Astrocyte (in vitro differentiated cells and primary cell): ENCODE measurements around the gene SC5D. TPM values are rescaled to one million over a fixed set of nuclear protein-coding genes. Genes with fewer than 3 reads are reported as not detected.

ENCODE experiments used
- DNase-seq: peaks from one replicate; pipeline ENCODE4 v3.0.0-alpha.2; 2010; ENCODE audit warnings: low read depth
- FAIRE-seq: peaks from 2 replicates; lab custom pipeline; 2011; peaks lifted over from hg19 to GRCh38; lab: Jason Lieb, UNC
- H2AFZ ChIP-seq: 2 replicates; pipeline ENCODE4 v1.6.0; 2012; ENCODE audit warnings: low read depth, low read length, inconsistent platforms
- H3K27ac ChIP-seq: 2 replicates; pipeline ENCODE4 v1.5.1; 2011; ENCODE audit warnings: low read depth, low read length, inconsistent platforms
- H3K27me3 ChIP-seq: 2 replicates; pipeline ENCODE4 v1.6.0; 2011; ENCODE audit warnings: low read length, inconsistent platforms; ENCODE audit not compliant: insufficient read depth
- H3K36me3 ChIP-seq: 2 replicates; pipeline ENCODE4 v1.5.1; 2011; ENCODE audit warnings: low read length, inconsistent platforms; ENCODE audit not compliant: insufficient read depth
- H3K4me1 ChIP-seq: 2 replicates; pipeline ENCODE4 v1.5.1; 2011; ENCODE audit warnings: low read length, inconsistent platforms; ENCODE audit not compliant: insufficient read depth
- H3K4me2 ChIP-seq: 2 replicates; pipeline ENCODE4 v1.6.0; 2012; ENCODE audit warnings: low read length, inconsistent platforms
- H3K4me3 ChIP-seq: 2 replicates; pipeline ENCODE4 v1.5.1; 2011; ENCODE audit warnings: low read depth, mild to moderate bottlenecking, low read length, inconsistent platforms; ENCODE audit not compliant: insufficient read depth
- H3K79me2 ChIP-seq: 2 replicates; pipeline ENCODE4 v1.6.0; 2012; ENCODE audit warnings: mild to moderate bottlenecking, low read length, inconsistent platforms; ENCODE audit not compliant: insufficient read depth
- H3K9ac ChIP-seq: 2 replicates; pipeline ENCODE4 v1.6.0; 2012; ENCODE audit warnings: mild to moderate bottlenecking, low read length, inconsistent platforms
- H3K9me3 ChIP-seq: 2 replicates; pipeline ENCODE4 v1.5.1; 2012; ENCODE audit warnings: low read depth, mild to moderate bottlenecking, low read length, inconsistent platforms; ENCODE audit not compliant: insufficient read depth
- H4K20me1 ChIP-seq: 2 replicates; pipeline ENCODE4 v1.6.0; 2012; ENCODE audit warnings: low read length, inconsistent platforms; ENCODE audit not compliant: insufficient read depth
- H3K27ac Mint-ChIP-seq: one replicate; pipeline ENCODE4 v1.8.0; 2021; ENCODE audit warnings: mild to moderate bottlenecking, mixed read lengths; ENCODE audit not compliant: unreplicated experiment
- H3K27me3 Mint-ChIP-seq: one replicate; pipeline ENCODE4 v1.8.0; 2021; ENCODE audit warnings: low read depth, mixed read lengths; ENCODE audit not compliant: unreplicated experiment
- H3K36me3 Mint-ChIP-seq: one replicate; pipeline ENCODE4 v1.8.0; 2021; ENCODE audit warnings: low read depth, mixed read lengths; ENCODE audit not compliant: unreplicated experiment
- H3K4me1 Mint-ChIP-seq: one replicate; pipeline ENCODE4 v1.8.0; 2021; ENCODE audit warnings: low read depth, mixed read lengths; ENCODE audit not compliant: unreplicated experiment
- H3K4me3 Mint-ChIP-seq: one replicate; pipeline ENCODE4 v1.8.0; 2021; ENCODE audit warnings: mild to moderate bottlenecking, moderate library complexity, mixed read lengths; ENCODE audit not compliant: unreplicated experiment
- H3K9me3 Mint-ChIP-seq: one replicate; pipeline ENCODE4 v1.8.0; 2021; ENCODE audit warnings: mild to moderate bottlenecking, mixed read lengths; ENCODE audit not compliant: unreplicated experiment
- CTCF ChIP-seq: IDR thresholded peaks from 2 replicates; pipeline ENCODE4 v1.5.1; 2011; ENCODE audit warnings: low read depth, mild to moderate bottlenecking, inconsistent platforms, low read length, moderate library complexity; ENCODE audit not compliant: insufficient read depth
- EZH2 ChIP-seq: IDR thresholded peaks from 2 replicates; pipeline ENCODE4 v1.6.1; 2012; ENCODE audit warnings: mild to moderate bottlenecking, low read length, inconsistent platforms; ENCODE audit not compliant: insufficient read depth
- total RNA-seq: library from RNA; stranded (reverse); gene quantifications from 2 replicates; pipeline ENCODE4 v1.2.1, GENCODE V29; 2021

Gene SC5D
- total RNA-seq, 1 donor from 2014 or later = 81.8 TPM

DNA sequence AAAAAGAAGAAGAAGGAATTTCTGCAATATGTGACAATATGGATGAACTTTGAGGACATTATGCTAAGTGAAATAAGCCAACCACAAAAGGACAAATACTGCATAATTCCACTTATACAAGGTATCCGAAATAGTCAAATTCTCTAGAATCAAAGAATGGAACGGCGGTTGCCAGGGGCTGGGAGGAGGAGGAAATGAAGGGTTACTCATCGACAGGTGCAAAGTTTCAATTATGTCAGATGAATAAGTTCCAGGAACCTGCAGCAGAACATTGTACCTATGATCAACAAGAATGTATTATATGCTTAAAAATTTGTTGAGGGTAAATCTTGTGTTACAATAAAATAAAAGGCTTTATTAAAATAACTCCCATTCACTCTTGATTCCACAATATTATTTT, 49.0 kb downstream of the SC5D start:
- Mint-ChIP-seq H3K9me3 (no peaks in the 10 kb centered on the region), H3K27me3 (peaks cover 24% of the 10 kb centered on the region), H3K4me3 (no peak overlapping the region), H3K36me3 (no peaks in the 10 kb centered on the region), H3K4me1 (no peaks in the 10 kb centered on the region), H3K27ac (no peak overlapping the region)
- no peaks in the 10 kb centered on the region for H4K20me1 ChIP-seq
- no peak overlapping the region for H3K4me3 ChIP-seq
- no peak overlapping the region for H3K9ac ChIP-seq
- DNase-seq (no peak), FAIRE-seq (no peak)
- no peak overlapping the region for H3K27ac ChIP-seq
- H2AFZ ChIP-seq = no peak overlapping the region
- peaks cover 3% of the 10 kb centered on the region for H3K27me3 ChIP-seq
- H3K4me2 ChIP-seq = no peak overlapping the region
- H3K9me3 ChIP-seq = no peaks in the 10 kb centered on the region
- no peaks in the 10 kb centered on the region for H3K4me1 ChIP-seq
- H3K79me2 ChIP-seq = no peaks in the 10 kb centered on the region
- TF ChIP-seq CTCF (no peak), EZH2 (no peak)
- H3K36me3 ChIP-seq = no peaks in the 10 kb centered on the region

GRCh38 chr11:121344824-121345223, 52.3 kb downstream of the SC5D start:
- H3K4me3 ChIP-seq = no peak overlapping the region
- H3K9me3 Mint-ChIP-seq = no peaks in the 10 kb centered on the region
- TF ChIP-seq EZH2 = no peak
- TF ChIP-seq CTCF = no peak
- H3K36me3 Mint-ChIP-seq = no peaks in the 10 kb centered on the region
- H3K4me1 Mint-ChIP-seq = no peaks in the 10 kb centered on the region
- no peaks in the 10 kb centered on the region for H4K20me1 ChIP-seq
- no peak overlapping the region for H3K9ac ChIP-seq
- peaks cover 12% of the 10 kb centered on the region for H3K27me3 Mint-ChIP-seq
- H3K27ac ChIP-seq = no peak overlapping the region
- no peaks in the 10 kb centered on the region for H3K79me2 ChIP-seq
- H2AFZ ChIP-seq = no peak overlapping the region
- no peaks in the 10 kb centered on the region for H3K4me1 ChIP-seq
- H3K27me3 ChIP-seq = peaks cover 5% of the 10 kb centered on the region
- no peak for DNase-seq
- no peak overlapping the region for H3K27ac Mint-ChIP-seq
- no peaks in the 10 kb centered on the region for H3K36me3 ChIP-seq
- no peak overlapping the region for H3K4me3 Mint-ChIP-seq
- H3K4me2 ChIP-seq = no peak overlapping the region
- FAIRE-seq = no peak
- no peaks in the 10 kb centered on the region for H3K9me3 ChIP-seq

DNA sequence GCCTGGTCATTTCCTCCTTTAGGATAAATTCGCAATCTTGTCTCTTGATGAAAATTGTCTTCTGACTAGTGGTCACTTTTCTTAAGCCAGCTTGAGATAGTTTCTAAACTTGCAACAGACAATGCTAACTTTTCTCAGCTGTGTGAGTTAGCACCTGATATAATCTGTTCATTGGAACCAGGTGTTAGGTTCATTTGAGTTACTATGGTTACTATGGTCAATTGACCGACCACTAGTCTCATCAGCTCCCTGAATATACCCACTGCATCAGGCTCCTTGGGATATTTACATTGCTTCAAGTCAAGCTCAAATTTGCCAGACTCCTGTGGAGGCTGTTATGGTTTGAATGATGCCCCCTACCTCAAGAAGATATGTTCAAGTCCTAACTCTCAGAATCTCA, 54.5 kb downstream of the SC5D start:
- H3K27me3 Mint-ChIP-seq = peaks cover 12% of the 10 kb centered on the region
- no peak for TF ChIP-seq CTCF
- TF ChIP-seq EZH2 = no peak
- H3K9ac ChIP-seq = no peak overlapping the region
- no peak overlapping the region for H3K4me3 ChIP-seq
- no peaks in the 10 kb centered on the region for H4K20me1 ChIP-seq
- no peak overlapping the region for H3K27ac Mint-ChIP-seq
- no peaks in the 10 kb centered on the region for H3K36me3 Mint-ChIP-seq
- peaks cover 5% of the 10 kb centered on the region for H3K27me3 ChIP-seq
- no peak overlapping the region for H3K4me2 ChIP-seq
- no peak for FAIRE-seq
- no peak overlapping the region for H2AFZ ChIP-seq
- H3K36me3 ChIP-seq = no peaks in the 10 kb centered on the region
- H3K9me3 ChIP-seq = no peaks in the 10 kb centered on the region
- H3K4me1 Mint-ChIP-seq = no peaks in the 10 kb centered on the region
- H3K4me3 Mint-ChIP-seq = no peak overlapping the region
- H3K27ac ChIP-seq = no peak overlapping the region
- no peak for DNase-seq
- no peaks in the 10 kb centered on the region for H3K9me3 Mint-ChIP-seq
- no peaks in the 10 kb centered on the region for H3K4me1 ChIP-seq
- H3K79me2 ChIP-seq = no peaks in the 10 kb centered on the region
